ENCODE data around the gene HLA-DPB1. TPM values are rescaled to one million over a fixed set of nuclear protein-coding genes. Genes with fewer than 3 reads are reported as not detected.
A peak's percentile ranks its signal among the peaks of the same experiment; 100 is the strongest.

HLA-DPB1 gene
- polyA plus RNA-seq, 3 donors = 569 to 682 (median 676) TPM

DNA sequence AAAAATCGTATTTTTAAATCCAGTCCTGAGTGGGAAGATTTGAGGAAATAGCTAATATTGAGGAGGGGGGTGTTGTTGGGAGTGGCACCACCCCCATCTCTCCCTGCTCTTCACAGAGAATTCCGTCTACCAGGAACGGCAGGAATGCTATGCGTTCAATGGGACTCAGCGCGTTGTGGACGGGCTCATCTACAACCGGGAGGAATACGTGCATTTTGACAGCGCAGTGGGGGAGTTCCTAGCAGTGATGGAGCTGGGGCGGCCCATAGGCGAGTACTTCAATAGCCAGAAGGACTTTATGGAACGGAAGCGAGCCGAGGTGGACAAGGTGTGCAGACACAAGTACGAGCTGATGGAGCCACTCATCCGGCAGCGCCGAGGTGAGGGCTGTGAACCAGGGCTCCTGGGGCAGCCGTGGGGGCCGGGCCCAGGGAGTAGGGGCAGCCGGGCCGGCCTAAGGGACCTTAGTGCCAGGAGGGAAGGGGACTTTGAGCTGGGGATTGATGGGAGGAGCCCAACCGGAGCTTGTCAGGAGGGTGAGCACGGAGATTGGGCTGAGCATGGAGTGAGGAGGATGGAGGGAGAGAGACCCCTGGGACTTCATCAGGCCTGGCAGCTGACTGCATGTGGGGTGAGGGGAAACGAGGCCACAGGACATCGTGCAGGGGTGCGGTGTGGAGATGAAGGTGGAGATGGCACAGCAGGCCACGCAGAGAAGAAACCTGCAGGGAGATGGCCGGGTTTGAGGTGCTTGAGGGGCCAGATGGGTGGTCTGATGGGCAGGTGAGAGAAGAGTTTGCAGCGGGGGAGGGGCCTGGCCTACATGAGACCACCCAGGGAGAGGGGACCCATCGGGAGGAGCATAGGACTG, 41.3 kb downstream of the HLA-DPB1 start:
- Histone ChIP-seq H3K79me2 (ENCODE audit: insufficient read depth, low read length) (no peaks in the 10 kb centered on the region), H4K20me1 (ENCODE audit: insufficient read depth, low read length) (no peaks in the 10 kb centered on the region), H3K4me2 (replicated peaks; ENCODE audit: extremely low read depth, low read length, poor library complexity, severe bottlenecking) (peak overlapping the region; percentile 1), H3K4me1 (ENCODE audit: control insufficient read depth in 1 of 2, insufficient read depth in 2 of 2, low read length in 2 of 2) (peaks cover 47 to 53% of the 10 kb centered on the region in 2 donors), H3K27ac (ENCODE audit: low read depth in 1 of 2, low read length in 2 of 2) (no peak overlapping the region), H3K36me3 (replicated peaks in 1 of 2; ENCODE audit: control insufficient read depth in 1 of 2, insufficient read depth in 2 of 2, low read length in 2 of 2) (no peaks in the 10 kb centered on the region), H3K27me3 (ENCODE audit: control insufficient read depth in 2 of 2, insufficient read depth in 2 of 2, low read length in 2 of 2) (peaks cover 17 to 21% of the 10 kb centered on the region in 2 donors), H3K9me3 (replicated peaks in 1 of 2; ENCODE audit: control insufficient read depth in 1 of 2, insufficient read depth in 1 of 2, low read length in 2 of 2) (peaks cover 0 to 4% of the 10 kb centered on the region in 2 donors), H3K9ac (ENCODE audit: insufficient read depth, low read length, poor library complexity, severe bottlenecking) (no peak overlapping the region), H3K4me3 (replicated peaks in 1 of 3; ENCODE audit: low read depth in 2 of 3, low read length in 3 of 3) (no peak overlapping the region), H2AFZ (ENCODE audit: insufficient read depth, low read depth, low read length, poor library complexity, severe bottlenecking) (no peak overlapping the region)
- Mint-ChIP-seq H3K4me3 (peak overlapping the region in 1 of 2 donors; percentile 80), H3K4me1 (peaks cover 54% of the 10 kb centered on the region), H3K36me3 (peaks cover 5 to 9% of the 10 kb centered on the region in 2 donors), H3K27ac (no peak overlapping the region), H3K9me3 (peaks cover 0 to 8% (median 5%) of the 10 kb centered on the region in 7 donors), H3K27me3 (ENCODE audit: low read depth in 3 of 3) (peaks cover 23 to 35% (median 34%) of the 10 kb centered on the region in 3 donors)
- TF ChIP-seq, protein P1, sequence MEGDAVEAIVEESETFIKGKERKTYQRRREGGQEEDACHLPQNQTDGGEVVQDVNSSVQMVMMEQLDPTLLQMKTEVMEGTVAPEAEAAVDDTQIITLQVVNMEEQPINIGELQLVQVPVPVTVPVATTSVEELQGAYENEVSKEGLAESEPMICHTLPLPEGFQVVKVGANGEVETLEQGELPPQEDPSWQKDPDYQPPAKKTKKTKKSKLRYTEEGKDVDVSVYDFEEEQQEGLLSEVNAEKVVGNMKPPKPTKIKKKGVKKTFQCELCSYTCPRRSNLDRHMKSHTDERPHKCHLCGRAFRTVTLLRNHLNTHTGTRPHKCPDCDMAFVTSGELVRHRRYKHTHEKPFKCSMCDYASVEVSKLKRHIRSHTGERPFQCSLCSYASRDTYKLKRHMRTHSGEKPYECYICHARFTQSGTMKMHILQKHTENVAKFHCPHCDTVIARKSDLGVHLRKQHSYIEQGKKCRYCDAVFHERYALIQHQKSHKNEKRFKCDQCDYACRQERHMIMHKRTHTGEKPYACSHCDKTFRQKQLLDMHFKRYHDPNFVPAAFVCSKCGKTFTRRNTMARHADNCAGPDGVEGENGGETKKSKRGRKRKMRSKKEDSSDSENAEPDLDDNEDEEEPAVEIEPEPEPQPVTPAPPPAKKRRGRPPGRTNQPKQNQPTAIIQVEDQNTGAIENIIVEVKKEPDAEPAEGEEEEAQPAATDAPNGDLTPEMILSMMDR (IDR thresholded peaks at IDR 0.05) = no peak
- 15% methylated on average over 30 of the region's 32 CpGs for WGBS (ENCODE audit: insufficient coverage)
- intact Hi-C loops (cut with micrococcal nuclease) = loop anchor here in 1 of 2 donors (5.0 kb wide), 1 partner anchor 130 kb away; no protein-coding TSS in a partner anchor
- DNase-seq = no peak

DNA sequence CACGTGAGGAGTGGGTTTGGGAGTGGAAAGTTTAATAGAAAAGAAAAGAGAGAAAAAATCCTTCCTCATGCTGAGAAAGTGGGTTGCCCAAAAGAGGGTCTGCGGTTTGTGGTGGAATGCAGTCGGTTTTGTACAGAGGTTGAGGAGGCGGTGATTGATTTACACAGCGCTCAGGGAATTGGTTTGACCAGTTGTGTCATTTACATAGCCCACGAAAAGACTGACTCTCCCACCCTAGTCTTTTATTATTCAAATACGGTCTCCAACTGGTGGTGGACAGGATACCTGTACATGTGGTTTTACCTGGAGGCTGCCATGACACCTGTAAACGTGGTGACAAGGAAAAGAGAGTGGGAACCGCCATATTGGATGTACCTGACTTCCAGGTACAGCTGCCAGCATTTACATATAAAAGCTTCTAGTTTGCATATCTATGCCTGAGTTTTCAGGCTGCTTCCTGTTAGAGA, 42.1 kb downstream of the HLA-DPB1 start:
- H3K27me3 ChIP-seq (ENCODE audit: control insufficient read depth in 2 of 2, insufficient read depth in 2 of 2, low read length in 2 of 2) = peaks cover 17 to 21% of the 10 kb centered on the region in 2 donors
- H3K4me2 ChIP-seq (replicated peaks; ENCODE audit: extremely low read depth, low read length, poor library complexity, severe bottlenecking) = no peak overlapping the region
- Mint-ChIP-seq H3K4me3 (peak overlapping the region in 1 of 2 donors; percentile 80), H3K9me3 (peaks cover 0 to 12% (median 5%) of the 10 kb centered on the region in 7 donors), H3K27me3 (ENCODE audit: low read depth in 3 of 3) (peaks cover 23 to 35% (median 34%) of the 10 kb centered on the region in 3 donors), H3K4me1 (peaks cover 48% of the 10 kb centered on the region), H3K27ac (no peak overlapping the region), H3K36me3 (peaks cover 5 to 9% of the 10 kb centered on the region in 2 donors)
- H3K36me3 ChIP-seq (replicated peaks in 1 of 2; ENCODE audit: control insufficient read depth in 1 of 2, insufficient read depth in 2 of 2, low read length in 2 of 2) = no peaks in the 10 kb centered on the region
- WGBS (ENCODE audit: insufficient coverage) = 21% methylated on average over 3 of the region's 9 CpGs
- no peak overlapping the region for H3K9ac ChIP-seq (ENCODE audit: insufficient read depth, low read length, poor library complexity, severe bottlenecking)
- no peaks in the 10 kb centered on the region for H3K79me2 ChIP-seq (ENCODE audit: insufficient read depth, low read length)
- H2AFZ ChIP-seq (ENCODE audit: insufficient read depth, low read depth, low read length, poor library complexity, severe bottlenecking) = no peak overlapping the region
- DNase-seq = no peak
- peaks cover 0 to 4% of the 10 kb centered on the region in 2 donors for H3K9me3 ChIP-seq (replicated peaks in 1 of 2; ENCODE audit: control insufficient read depth in 1 of 2, insufficient read depth in 1 of 2, low read length in 2 of 2)
- H4K20me1 ChIP-seq (ENCODE audit: insufficient read depth, low read length) = no peaks in the 10 kb centered on the region
- H3K4me1 ChIP-seq (ENCODE audit: control insufficient read depth in 1 of 2, insufficient read depth in 2 of 2, low read length in 2 of 2) = peaks cover 40 to 45% of the 10 kb centered on the region in 2 donors
- intact Hi-C loops (cut with micrococcal nuclease) = loop anchor here in 1 of 2 donors (5.0 kb wide), 1 partner anchor 129 kb away; no protein-coding TSS in a partner anchor
- H3K4me3 ChIP-seq (replicated peaks in 1 of 3; ENCODE audit: low read depth in 2 of 3, low read length in 3 of 3) = no peak overlapping the region
- TF ChIP-seq, protein P1 (IDR thresholded peaks at IDR 0.05) = no peak
- H3K27ac ChIP-seq (ENCODE audit: low read depth in 1 of 2, low read length in 2 of 2) = no peak overlapping the region
